A549 treated with dexamethasone at 1 μM for 4 hours (cell line): Measurements from ENCODE around the gene GABRA4. TPM values are rescaled to one million over a fixed set of nuclear protein-coding genes. Genes with fewer than 3 reads are reported as not detected.

Source experiments
- total RNA-seq: library from RNA; stranded (reverse); fragments of 200-300 nt; extraction: Qiagen RNA extraction; gene quantifications from 5 replicates; pipeline ENCODE4 v1.2.3, GENCODE V29; 2022

GABRA4 gene
- total RNA-seq, result not detected in 5 replicates

DNA sequence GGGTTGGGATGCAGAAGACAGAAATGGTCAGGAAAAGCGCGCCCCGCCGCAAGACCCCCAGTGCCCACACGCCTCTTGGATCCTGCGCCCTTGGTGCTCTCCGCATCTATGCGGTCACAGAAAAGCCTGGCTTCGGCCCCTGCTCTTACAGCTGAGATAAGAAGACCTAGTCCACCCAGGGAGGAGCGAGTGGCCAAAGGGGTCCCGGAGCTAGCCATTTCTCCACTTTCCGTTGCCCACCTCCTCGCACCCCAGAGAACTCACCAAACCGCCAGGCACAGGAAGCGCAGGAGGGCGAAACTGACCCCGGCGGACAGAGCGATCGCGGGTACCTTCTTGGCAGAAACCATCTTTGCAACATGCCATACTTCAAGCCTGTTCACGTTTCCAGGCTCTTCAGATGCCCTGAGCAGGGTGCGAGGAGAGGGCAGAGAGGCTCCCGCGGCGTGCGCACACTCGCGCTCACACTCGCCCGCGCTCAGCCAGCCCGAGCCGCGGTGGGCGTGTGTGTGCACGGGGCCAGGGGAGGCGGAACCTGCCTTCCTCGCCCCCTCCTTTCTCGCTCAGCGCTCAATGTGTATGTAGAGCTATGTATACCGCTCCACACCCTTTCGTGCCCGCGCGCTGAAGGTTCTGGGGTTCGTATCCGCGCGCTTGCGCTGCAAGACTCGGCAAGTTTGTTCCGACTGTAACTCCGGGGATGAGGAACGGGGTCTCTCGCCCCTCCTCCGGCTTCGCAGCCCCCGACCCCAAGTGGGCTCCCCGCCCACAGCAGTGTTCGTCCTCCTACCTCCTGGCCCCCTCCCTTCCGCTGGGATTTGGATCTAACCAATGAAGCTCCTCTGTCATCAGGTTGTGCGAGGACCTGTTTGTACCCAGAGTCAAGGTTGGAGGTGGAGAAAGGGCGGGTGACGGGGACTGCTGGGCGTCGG is at the start of gene GABRA4:
Gene GABRA4, minus strand, starts transcription at position 507 of the 932 bp plus-strand sequence. Its CDS starts 157 bp downstream, at position 350.

GRCh38 chr4:47031011-47031678 is 37.8 kb upstream of the GABRA4 start, which contains the start of gene GABRB1:
Gene GABRB1, plus strand, starts transcription at chr4:47031567.

GRCh38 chr4:46909078-46909477 is 84.3 kb downstream of the GABRA4 start, which contains the start of gene COX7B2:
Gene COX7B2, minus strand, starts transcription at chr4:46909245. Its CDS starts 174,053 bp downstream, at chr4:46735192.

Other genes with a start within 250 kb of the GABRA4 start
- gene COX7B2, start 84.3 kb downstream of the GABRA4 start, total RNA-seq, result not detected in 5 replicates
- gene GABRB1, start 38.0 kb upstream of the GABRA4 start, total RNA-seq, result not detected in 5 replicates